Upper lobe of left lung (tissue), 6 donors: Measurements from ENCODE around the gene HIVEP2. TPM values are rescaled to one million over a fixed set of nuclear protein-coding genes. Genes with fewer than 3 reads are reported as not detected.

ENCODE experiments used
- ATAC-seq, 2 donors: fragments of 200-7000 bp; cut with Tn5 transposase; one replicate each; pipeline ENCODE4 v1.9.1; 2022; ENCODE audit warnings: mild to moderate bottlenecking in 2 of 2, moderate library complexity in 2 of 2; ENCODE audit not compliant: low FRiP score in 2 of 2
- DNase-seq, 2 donors: peaks; one replicate each; pipeline ENCODE4 v3.0.0-alpha.2; 2019 to 2020
- H3K27ac ChIP-seq, 4 donors: fragments of 200-600 bp; sonication (generic); one replicate each; pipeline ENCODE4 v1.5.1; 2016 to 2019
- H3K27me3 ChIP-seq, 4 donors: fragments of 200-600 bp; sonication (generic); one replicate each; pipeline ENCODE4 v1.5.1; 2017 to 2019
- H3K36me3 ChIP-seq, 4 donors: fragments of 200-600 bp; sonication (generic); one replicate each; pipeline ENCODE4 v1.5.1; 2016 to 2019
- H3K4me1 ChIP-seq, 4 donors: fragments of 200-600 bp; sonication (generic); one replicate each; pipeline ENCODE4 v1.5.1; 2018 to 2019
- H3K4me3 ChIP-seq, 4 donors: fragments of 200-600 bp; sonication (generic); one replicate each; pipeline ENCODE4 v1.5.1; 2017 to 2019; ENCODE audit warnings: mild to moderate bottlenecking in 2 of 4, moderate library complexity in 1 of 4
- H3K9me3 ChIP-seq, 4 donors: fragments of 200-600 bp; sonication (generic); one replicate each; pipeline ENCODE4 v1.5.1; 2018 to 2019
- EP300 ChIP-seq, 4 donors: sonication (generic); formaldehyde crosslinking; IDR thresholded peaks; one replicate each; pipeline ENCODE4 v1.5.1; 2017; ENCODE audit warnings: antibody characterized with exemption in 4 of 4, control low read depth in 2 of 4
- POLR2A ChIP-seq, 4 donors: fragments of 450-650 bp; IDR thresholded peaks; one replicate each; pipeline ENCODE4 v1.5.1; 2016 to 2017; ENCODE audit warnings: antibody characterized with exemption in 4 of 4, mild to moderate bottlenecking in 2 of 4
- POLR2AphosphoS5 ChIP-seq, 2 donors: sonication (generic); formaldehyde crosslinking; IDR thresholded peaks; one replicate each; pipeline ENCODE4 v1.5.1; 2017; ENCODE audit warnings: antibody characterized with exemption in 2 of 2
- WGBS, 2 donors: methylation state at CpG; one replicate each; pipeline ENCODE4 v1.1.5; 2017 to 2018; 5-methylcytosine and 5-hydroxymethylcytosine counted together
- total RNA-seq, 6 donors: library from RNA; depleted of rRNA in 4 of 6; stranded (reverse); fragments of >200 nt in 4 of 6; gene quantifications; one replicate each; pipeline versions ENCODE4 v1.1.0 to v1.2.1, GENCODE V29; 2016 to 2021
- TF ChIP-seq, protein P1 (sequence below), 6 experiments: fragments of 450-650 bp in 4 of 6; fragments of 200-600 bp in 2 of 6; sonication (generic) in 2 of 6; IDR thresholded peaks; one replicate each; pipeline ENCODE4 v1.5.1; 2016 to 2019; ENCODE audit warnings: antibody characterized with exemption in 6 of 6
- donor health status: DM: no; HTN: no; CAD: no; lungs with moderate emphysema.
- donor health status: DM: no; HTN: yes; CAD: no; lungs with severe emphysema.

HIVEP2 gene
- total RNA-seq, 6 donors from 2014 or later = 10.4 to 32.5 (median 19.6) TPM

DNA sequence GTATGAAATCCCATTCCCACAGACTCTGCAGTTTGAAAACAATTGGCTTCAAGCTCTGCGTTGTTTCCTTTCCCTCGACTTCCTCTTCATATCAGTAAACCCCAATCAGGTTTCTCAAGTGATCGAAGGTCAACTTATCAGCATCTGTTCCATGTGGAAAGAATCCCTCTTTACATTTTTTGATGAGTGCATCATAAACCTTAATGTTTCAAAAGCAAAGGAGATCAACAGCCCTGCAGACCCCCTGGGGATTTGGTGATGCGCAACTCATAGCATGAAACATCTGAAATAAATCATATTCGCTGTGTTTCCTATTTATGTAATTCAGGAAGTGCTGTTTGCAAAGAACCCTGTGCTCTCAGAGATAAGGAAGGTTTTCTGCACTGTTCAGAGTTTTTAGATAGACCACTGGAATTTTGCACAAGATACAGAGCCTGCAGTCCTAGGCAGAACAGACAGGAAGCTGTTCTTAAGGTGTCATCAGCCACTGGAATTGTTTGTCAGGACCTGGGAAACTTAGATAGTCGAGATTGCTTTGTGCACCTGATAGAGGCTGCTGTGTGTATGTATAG, 216.0 kb downstream of the HIVEP2 start:
- H3K9me3 ChIP-seq = no peaks in the 10 kb centered on the region
- no peaks in the 10 kb centered on the region for H3K36me3 ChIP-seq
- no peak overlapping the region for H3K27ac ChIP-seq
- WGBS, 2 donors = 14% methylated on average over 6 of the region's 6 CpGs
- H3K27me3 ChIP-seq = no peaks in the 10 kb centered on the region
- TF ChIP-seq, protein P1, sequence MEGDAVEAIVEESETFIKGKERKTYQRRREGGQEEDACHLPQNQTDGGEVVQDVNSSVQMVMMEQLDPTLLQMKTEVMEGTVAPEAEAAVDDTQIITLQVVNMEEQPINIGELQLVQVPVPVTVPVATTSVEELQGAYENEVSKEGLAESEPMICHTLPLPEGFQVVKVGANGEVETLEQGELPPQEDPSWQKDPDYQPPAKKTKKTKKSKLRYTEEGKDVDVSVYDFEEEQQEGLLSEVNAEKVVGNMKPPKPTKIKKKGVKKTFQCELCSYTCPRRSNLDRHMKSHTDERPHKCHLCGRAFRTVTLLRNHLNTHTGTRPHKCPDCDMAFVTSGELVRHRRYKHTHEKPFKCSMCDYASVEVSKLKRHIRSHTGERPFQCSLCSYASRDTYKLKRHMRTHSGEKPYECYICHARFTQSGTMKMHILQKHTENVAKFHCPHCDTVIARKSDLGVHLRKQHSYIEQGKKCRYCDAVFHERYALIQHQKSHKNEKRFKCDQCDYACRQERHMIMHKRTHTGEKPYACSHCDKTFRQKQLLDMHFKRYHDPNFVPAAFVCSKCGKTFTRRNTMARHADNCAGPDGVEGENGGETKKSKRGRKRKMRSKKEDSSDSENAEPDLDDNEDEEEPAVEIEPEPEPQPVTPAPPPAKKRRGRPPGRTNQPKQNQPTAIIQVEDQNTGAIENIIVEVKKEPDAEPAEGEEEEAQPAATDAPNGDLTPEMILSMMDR (IDR thresholded peaks at IDR 0.05) = no peak
- TF ChIP-seq EP300 (IDR thresholded peaks at IDR 0.05) = no peak
- TF ChIP-seq POLR2A (IDR thresholded peaks at IDR 0.05) = no peak
- no peak for TF ChIP-seq POLR2AphosphoS5 (IDR thresholded peaks at IDR 0.05)
- no peak for DNase-seq
- peak overlapping the region in 2 of 4 donors; percentile 6 to 13 for H3K4me3 ChIP-seq
- peaks cover 10 to 14% (median 13%) of the 10 kb centered on the region in 4 donors for H3K4me1 ChIP-seq
- ATAC-seq = peak in 1 of 2 donors; percentile 72

DNA sequence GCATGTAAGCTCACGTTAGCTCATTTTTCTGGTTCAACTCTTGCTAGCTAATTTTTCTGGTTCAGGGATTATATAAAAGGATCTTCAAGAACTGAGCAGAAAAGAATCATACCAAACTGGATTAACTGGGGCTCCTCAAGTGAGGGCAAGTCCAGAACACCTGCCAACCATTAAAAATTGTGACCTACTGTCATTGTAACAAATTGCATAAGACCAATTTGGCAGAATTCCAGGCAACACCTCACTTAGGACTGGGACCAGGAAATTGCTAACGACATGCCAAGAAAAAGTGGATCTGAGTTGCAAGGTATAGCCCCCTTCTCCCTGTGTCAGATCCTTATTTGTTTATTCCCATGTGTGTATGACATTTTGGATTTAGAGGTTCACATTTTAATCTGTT, 216.6 kb downstream of the HIVEP2 start:
- ATAC-seq (no peak), DNase-seq (no peak)
- WGBS, 2 donors = 43 to 44% methylated on average over 2 of the region's 2 CpGs
- Histone ChIP-seq H3K4me3 (no peak overlapping the region), H3K9me3 (no peaks in the 10 kb centered on the region), H3K27me3 (no peaks in the 10 kb centered on the region), H3K36me3 (no peaks in the 10 kb centered on the region), H3K27ac (no peak overlapping the region), H3K4me1 (peaks cover 10 to 14% (median 13%) of the 10 kb centered on the region in 4 donors)
- no peak for TF ChIP-seq EP300 (IDR thresholded peaks at IDR 0.05)
- TF ChIP-seq, protein P1 (IDR thresholded peaks at IDR 0.05) = no peak
- TF ChIP-seq POLR2AphosphoS5 (IDR thresholded peaks at IDR 0.05) = no peak
- TF ChIP-seq POLR2A (IDR thresholded peaks at IDR 0.05) = no peak

DNA sequence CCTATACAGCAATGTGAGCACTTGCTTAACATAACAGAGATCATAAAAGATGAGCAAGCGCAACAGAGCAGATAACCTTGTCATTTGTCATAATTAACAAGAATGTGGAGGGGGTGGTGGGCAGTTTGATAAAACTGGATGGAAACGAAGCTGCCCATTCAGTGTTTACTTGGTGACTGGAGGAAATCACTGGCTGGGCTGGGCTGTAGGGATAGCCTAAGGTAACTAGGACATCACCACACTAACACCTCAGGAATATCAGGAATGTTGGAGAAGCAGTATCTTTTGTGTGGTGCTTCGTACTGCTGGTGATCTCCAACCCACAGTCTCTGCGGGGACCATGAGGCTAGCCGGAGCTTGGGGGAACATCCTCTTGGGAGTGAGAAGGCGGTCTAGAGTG, 218.4 kb downstream of the HIVEP2 start:
- 95 to 96% methylated on average over 6 of the region's 6 CpGs for whole genome bisulfite sequencing, 2 donors
- Histone ChIP-seq H3K4me1 (peaks cover 10 to 14% (median 13%) of the 10 kb centered on the region in 4 donors), H3K9me3 (no peaks in the 10 kb centered on the region), H3K27me3 (no peaks in the 10 kb centered on the region), H3K27ac (no peak overlapping the region), H3K36me3 (no peaks in the 10 kb centered on the region), H3K4me3 (no peak overlapping the region)
- DNase-seq = no peak
- ATAC-seq = no peak
- TF ChIP-seq EP300 (IDR thresholded peaks at IDR 0.05) (no peak), POLR2AphosphoS5 (IDR thresholded peaks at IDR 0.05) (no peak), POLR2A (IDR thresholded peaks at IDR 0.05) (no peak)
- TF ChIP-seq, protein P1 (IDR thresholded peaks at IDR 0.05) = no peak

DNA sequence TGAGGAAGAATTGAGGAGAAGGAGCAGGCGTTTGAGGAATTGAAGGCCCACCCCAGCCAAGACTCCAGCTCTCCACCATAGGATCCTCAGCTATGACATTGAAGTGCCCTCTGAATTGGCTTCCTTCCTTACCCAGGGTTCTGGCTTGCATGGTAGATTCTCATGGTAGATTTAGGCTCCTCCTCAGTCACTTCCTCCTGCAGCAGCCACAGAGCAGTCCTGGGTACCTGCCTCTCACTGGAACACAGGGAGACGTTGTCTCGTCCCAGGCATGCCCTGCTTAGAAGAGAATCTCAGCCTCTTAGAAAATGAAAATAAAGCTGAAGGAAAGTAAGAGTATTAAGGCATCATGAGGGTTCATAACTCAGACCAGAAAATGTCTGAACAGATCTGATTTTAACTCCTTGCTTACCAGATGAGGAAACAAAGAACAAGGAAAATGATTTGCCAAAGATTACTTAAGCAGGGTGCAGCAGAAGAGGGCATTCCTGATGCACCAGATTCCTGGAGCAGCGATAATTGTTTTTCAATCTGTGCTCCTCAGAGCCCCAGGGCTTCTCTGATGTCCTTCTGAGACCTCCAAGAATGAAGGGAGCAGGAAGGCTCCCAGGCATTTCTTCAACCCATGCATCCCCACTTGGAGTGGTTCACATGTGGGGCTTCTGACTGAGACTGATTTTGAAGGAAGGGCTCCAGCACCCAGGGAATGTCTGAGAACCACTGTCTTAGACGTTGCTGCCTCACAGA, 219.8 kb downstream of the HIVEP2 start:
- Histone ChIP-seq H3K27ac (no peak overlapping the region), H3K4me1 (peaks cover 10 to 14% (median 13%) of the 10 kb centered on the region in 4 donors), H3K4me3 (no peak overlapping the region), H3K36me3 (no peaks in the 10 kb centered on the region), H3K27me3 (no peaks in the 10 kb centered on the region), H3K9me3 (no peaks in the 10 kb centered on the region)
- TF ChIP-seq EP300 (IDR thresholded peaks at IDR 0.05) (no peak), POLR2AphosphoS5 (IDR thresholded peaks at IDR 0.05) (no peak), POLR2A (IDR thresholded peaks at IDR 0.05) (no peak)
- TF ChIP-seq, protein P1 (IDR thresholded peaks at IDR 0.05) = no peak
- DNase-seq (no peak), ATAC-seq (no peak)
- 72 to 75% methylated on average over 4 to 5 of the region's 5 CpGs for WGBS, 2 donors
